Measurements from ENCODE around the gene LDLRAP1. TPM values are rescaled to one million over a fixed set of nuclear protein-coding genes. Genes with fewer than 3 reads are reported as not detected.

Gene LDLRAP1, protein sequence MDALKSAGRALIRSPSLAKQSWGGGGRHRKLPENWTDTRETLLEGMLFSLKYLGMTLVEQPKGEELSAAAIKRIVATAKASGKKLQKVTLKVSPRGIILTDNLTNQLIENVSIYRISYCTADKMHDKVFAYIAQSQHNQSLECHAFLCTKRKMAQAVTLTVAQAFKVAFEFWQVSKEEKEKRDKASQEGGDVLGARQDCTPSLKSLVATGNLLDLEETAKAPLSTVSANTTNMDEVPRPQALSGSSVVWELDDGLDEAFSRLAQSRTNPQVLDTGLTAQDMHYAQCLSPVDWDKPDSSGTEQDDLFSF
- 10 to 100 TPM; 25.1 to 40.9 (median 34.4) TPM for total RNA-seq

DNA sequence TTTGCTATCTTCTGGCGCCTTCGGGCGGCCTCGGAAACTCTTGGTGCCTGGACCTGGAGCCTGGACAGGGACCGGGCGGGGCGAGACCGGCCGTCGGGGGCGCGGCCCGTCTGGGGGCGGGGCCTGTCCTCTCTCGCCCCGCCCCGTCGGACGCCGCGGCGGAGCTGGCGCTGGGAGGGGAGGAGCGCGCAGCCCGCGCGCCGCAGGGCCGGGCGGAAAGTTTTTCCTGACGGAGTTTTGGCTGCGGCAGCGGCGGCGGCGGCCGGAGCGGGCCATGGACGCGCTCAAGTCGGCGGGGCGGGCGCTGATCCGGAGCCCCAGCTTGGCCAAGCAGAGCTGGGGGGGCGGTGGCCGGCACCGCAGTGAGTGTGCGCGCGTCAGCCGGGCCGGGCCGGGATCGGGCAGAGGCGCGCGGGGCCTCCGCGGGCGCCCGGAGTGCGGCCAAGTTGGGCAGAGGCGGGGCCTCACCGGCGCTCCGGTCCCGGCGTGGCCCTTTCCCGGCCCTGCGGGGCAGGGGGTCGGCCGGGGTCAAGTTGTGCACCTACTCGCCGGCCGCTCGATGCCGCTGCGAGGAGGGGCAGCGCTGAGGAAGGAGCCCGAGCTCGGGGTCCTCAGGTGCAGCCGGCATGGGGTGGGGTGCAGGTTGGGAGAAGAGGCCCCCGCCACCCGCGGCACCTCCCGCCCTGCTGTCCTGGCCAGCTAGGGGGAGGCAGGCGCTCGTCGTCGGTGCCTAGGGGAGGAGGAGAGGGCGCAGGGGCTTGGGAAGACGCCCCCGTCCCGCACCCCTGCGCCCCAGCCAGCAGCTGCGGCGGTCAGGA lies at the start of gene LDLRAP1:
TSS of gene LDLRAP1 (plus strand) at position 182 of the 818 bp plus-strand sequence. CDS start at position 275, 93 bp downstream.
- Histone ChIP-seq H3K36me3 (no peaks in the 10 kb centered on the region), H3K27ac (peak within 1 kb of the TSS; percentile 64 to 76 (median 70)), H3K4me3 (replicated peaks in 1 of 3) (peak within 1 kb of the TSS; percentile 82 to 91 (median 87)), H3K4me1 (peaks cover 23 to 31% of the 10 kb centered on the region in 2 donors), H3K27me3 (no peaks in the 10 kb centered on the region), H3K9me3 (no peaks in the 10 kb centered on the region)
- WGBS, 2 donors: 0% methylated on average over 4 to 19 of the region's 99 CpGs
- intact Hi-C loops (cut with DNase I): loop anchor here (5.0 to 10.0 kb wide), 2 partner anchors 69 to 251 kb away; no protein-coding TSS in a partner anchor
- TF ChIP-seq, protein P1, sequence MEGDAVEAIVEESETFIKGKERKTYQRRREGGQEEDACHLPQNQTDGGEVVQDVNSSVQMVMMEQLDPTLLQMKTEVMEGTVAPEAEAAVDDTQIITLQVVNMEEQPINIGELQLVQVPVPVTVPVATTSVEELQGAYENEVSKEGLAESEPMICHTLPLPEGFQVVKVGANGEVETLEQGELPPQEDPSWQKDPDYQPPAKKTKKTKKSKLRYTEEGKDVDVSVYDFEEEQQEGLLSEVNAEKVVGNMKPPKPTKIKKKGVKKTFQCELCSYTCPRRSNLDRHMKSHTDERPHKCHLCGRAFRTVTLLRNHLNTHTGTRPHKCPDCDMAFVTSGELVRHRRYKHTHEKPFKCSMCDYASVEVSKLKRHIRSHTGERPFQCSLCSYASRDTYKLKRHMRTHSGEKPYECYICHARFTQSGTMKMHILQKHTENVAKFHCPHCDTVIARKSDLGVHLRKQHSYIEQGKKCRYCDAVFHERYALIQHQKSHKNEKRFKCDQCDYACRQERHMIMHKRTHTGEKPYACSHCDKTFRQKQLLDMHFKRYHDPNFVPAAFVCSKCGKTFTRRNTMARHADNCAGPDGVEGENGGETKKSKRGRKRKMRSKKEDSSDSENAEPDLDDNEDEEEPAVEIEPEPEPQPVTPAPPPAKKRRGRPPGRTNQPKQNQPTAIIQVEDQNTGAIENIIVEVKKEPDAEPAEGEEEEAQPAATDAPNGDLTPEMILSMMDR (IDR thresholded peaks at IDR 0.05): peak in 2 of 6 experiments; percentile 13 to 14
- TF ChIP-seq POLR2A (IDR thresholded peaks at IDR 0.05): peak; percentile 87 to 96
- DNase-seq: peak; percentile 75 to 76

GRCh38 chr1:25494952-25495351 lies 48.5 kb upstream of the LDLRAP1 start:
- 24 to 25% methylated on average over 3 of the region's 3 CpGs for WGBS, 2 donors
- H3K27ac ChIP-seq: peak overlapping the region; percentile 54 to 72 (median 61)
- H3K36me3 ChIP-seq: peaks cover 14 to 33% of the 10 kb centered on the region in 2 donors
- H3K4me1 ChIP-seq: peaks cover 12 to 17% of the 10 kb centered on the region in 2 donors
- no peaks in the 10 kb centered on the region for H3K27me3 ChIP-seq
- H3K4me3 ChIP-seq (replicated peaks in 1 of 3): no peak overlapping the region
- DNase-seq: peak; percentile 78 to 83
- no peaks in the 10 kb centered on the region for H3K9me3 ChIP-seq
- TF ChIP-seq, protein P1 (IDR thresholded peaks at IDR 0.05): no peak
- no peak for TF ChIP-seq POLR2A (IDR thresholded peaks at IDR 0.05)
- intact Hi-C loops (cut with DNase I): no loop called here

GRCh38 chr1:25500694-25501093 lies 42.7 kb upstream of the LDLRAP1 start:
- no peak for TF ChIP-seq POLR2A (IDR thresholded peaks at IDR 0.05)
- TF ChIP-seq, protein P1 (IDR thresholded peaks at IDR 0.05): no peak
- H3K9me3 ChIP-seq: no peaks in the 10 kb centered on the region
- H3K27me3 ChIP-seq: no peaks in the 10 kb centered on the region
- H3K27ac ChIP-seq: no peak overlapping the region
- no peak for DNase-seq
- H3K4me1 ChIP-seq: peaks cover 21 to 28% of the 10 kb centered on the region in 2 donors
- WGBS, 2 donors: 70 to 74% methylated on average over 1 of the region's 1 CpG
- no peak overlapping the region for H3K4me3 ChIP-seq (replicated peaks in 1 of 3)
- intact Hi-C loops (cut with DNase I): no loop called here
- peaks cover 4 to 7% of the 10 kb centered on the region in 2 donors for H3K36me3 ChIP-seq

GRCh38 chr1:25501235-25502058 lies 42.0 kb upstream of the LDLRAP1 start:
- no peak overlapping the region for H3K4me3 ChIP-seq (replicated peaks in 1 of 3)
- H3K27ac ChIP-seq: no peak overlapping the region
- no peak for TF ChIP-seq POLR2A (IDR thresholded peaks at IDR 0.05)
- TF ChIP-seq, protein P1 (IDR thresholded peaks at IDR 0.05): no peak
- peaks cover 4 to 7% of the 10 kb centered on the region in 2 donors for H3K36me3 ChIP-seq
- H3K27me3 ChIP-seq: no peaks in the 10 kb centered on the region
- peaks cover 21 to 35% of the 10 kb centered on the region in 2 donors for H3K4me1 ChIP-seq
- intact Hi-C loops (cut with DNase I): no loop called here
- no peaks in the 10 kb centered on the region for H3K9me3 ChIP-seq
- WGBS, 2 donors: 79% methylated on average over 7 of the region's 7 CpGs
- no peak for DNase-seq

All from thyroid gland (tissue), 4 donors.